HG02885 (cell line): ENCODE results near the gene ATP6V1A.
"Not testable (repeated sequence)": the region's sequence is repeated elsewhere in the genome, so short reads cannot be mapped to it uniquely, and the experiment has no call there.

Experiments used
- ATAC-seq: cut with Tn5 transposase; IDR thresholded peaks from one replicate; pipeline ENCODE4 v1.9.1; 2021; ENCODE audit warnings: mild to moderate bottlenecking; ENCODE audit not compliant: unreplicated experiment, poor library complexity

Gene ATP6V1A

GRCh38 chr3:113812854-113813253, 66.0 kb downstream of the ATP6V1A start:
- no peak for ATAC-seq

DNA sequence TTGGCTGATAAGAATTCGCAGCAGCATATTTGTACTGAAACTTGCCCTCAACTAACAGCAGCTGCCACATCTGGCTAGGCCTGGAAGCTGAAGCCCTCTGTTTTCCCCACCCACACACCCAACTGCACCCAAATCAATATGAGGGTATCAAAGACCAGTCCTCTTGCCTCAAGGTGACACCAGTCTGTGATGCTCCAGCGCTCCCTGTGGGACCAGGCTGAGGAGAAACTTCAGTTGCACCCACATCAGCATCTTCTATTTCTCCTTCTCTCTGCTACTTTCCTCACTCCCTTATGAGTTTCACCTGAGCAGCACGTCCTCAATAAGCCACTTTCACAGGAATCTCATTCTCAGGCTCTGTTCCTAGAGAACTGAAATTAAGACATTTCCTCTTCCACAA, 73.0 kb downstream of the ATP6V1A start:
- no peak for ATAC-seq

GRCh38 chr3:113825090-113825489, 78.3 kb downstream of the ATP6V1A start:
- ATAC-seq, result peak; percentile 79

GRCh38 chr3:113828600-113828999, 81.8 kb downstream of the ATP6V1A start:
- peak; percentile 37 for ATAC-seq

- ATAC-seq, result peak; percentile 17
Measured at GRCh38 chr3:113829576-113830354, 82.9 kb downstream of the ATP6V1A start.

DNA sequence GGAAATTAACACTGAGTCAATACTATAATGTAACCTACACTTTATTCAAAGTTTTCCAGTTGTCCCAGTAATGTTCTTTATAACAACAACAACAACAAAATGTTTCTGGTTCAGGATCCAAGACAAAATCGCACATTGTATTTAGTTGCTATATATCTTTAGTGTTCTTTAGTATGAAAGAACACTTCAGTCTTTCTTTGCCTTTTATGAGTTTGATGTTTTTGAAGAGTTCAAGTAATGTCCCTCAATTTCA, 84.2 kb downstream of the ATP6V1A start:
- ATAC-seq, result no peak

GRCh38 chr3:113832477-113833164, 85.8 kb downstream of the ATP6V1A start:
- peak; percentile 59 for ATAC-seq

DNA sequence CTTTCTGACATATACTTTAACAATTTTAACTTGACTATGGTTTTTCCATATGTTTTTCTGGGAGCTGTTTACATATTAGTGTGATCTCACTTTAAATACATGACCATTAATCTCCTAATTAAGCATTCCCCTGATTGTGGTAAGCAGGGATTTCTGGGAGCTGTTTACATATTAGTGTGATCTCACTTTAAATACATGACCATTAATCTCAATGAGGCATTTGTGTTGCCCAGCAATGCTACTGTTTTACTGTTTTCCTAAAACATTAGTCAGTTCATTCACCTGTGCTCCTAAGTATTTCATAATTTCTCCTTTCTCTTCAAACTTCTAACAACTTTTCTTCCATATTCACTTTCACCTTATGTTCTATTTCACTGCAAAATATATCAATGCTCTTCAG, 88.1 kb downstream of the ATP6V1A start:
- no peak for ATAC-seq

DNA sequence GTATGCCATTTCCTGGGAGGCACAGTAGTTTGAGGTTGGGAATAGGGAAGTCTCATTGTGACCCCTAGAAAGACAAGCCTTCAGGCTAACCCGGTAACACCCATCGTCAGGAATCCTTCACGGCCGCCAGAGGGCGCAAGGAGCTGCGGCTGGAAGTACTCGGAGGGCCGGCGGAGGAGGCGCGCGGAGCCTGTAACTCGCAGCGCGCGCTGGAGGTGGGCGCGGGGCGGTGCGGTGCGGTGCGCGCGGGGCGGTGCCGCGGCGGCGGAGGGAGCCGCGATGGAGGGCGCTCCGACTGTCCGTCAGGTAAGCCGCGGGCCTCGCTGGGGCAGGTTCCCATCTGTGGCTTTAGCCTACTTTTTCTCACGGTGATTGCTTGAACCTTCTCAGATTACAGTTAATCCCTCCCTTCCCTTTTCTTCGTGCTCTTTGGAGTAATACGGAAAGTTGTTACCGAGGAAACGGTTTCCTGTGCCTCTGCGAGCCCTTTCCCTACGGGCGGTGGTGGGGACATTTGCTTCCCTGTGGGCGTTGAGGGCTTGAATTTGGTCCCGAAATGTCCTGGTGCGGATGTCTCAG, 91.9 kb downstream of the ATP6V1A start, which contains the start of gene GRAMD1C:
TSS of gene GRAMD1C (plus strand) at position 158 of the 579 bp plus-strand sequence. CDS start at position 280, 122 bp downstream.
- peak; percentile 95 for ATAC-seq

- ATAC-seq, result no peak
Measured at GRCh38 chr3:113839551-113839950, 92.7 kb downstream of the ATP6V1A start.

- no peak for ATAC-seq
Measured at GRCh38 chr3:113844622-113845222, 97.9 kb downstream of the ATP6V1A start.

DNA sequence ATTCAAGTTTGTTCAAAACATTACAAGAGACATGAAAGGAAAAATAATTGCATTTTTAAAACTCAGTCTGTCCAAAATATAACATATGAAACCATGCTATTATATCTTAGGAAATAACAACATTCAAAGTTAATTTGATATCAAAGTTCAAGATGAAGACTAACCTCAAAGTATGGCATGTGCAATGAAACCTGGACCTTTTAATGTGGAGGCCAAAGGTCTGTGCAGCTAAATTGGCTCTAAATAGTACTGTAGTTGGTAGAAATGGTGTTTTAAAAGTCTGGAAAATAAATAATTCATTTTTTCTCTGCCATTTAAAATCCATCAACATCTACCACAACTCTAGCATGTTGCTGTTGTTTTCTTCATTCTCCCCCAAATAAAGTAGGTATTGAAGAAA, 100.4 kb downstream of the ATP6V1A start:
- no peak for ATAC-seq

DNA sequence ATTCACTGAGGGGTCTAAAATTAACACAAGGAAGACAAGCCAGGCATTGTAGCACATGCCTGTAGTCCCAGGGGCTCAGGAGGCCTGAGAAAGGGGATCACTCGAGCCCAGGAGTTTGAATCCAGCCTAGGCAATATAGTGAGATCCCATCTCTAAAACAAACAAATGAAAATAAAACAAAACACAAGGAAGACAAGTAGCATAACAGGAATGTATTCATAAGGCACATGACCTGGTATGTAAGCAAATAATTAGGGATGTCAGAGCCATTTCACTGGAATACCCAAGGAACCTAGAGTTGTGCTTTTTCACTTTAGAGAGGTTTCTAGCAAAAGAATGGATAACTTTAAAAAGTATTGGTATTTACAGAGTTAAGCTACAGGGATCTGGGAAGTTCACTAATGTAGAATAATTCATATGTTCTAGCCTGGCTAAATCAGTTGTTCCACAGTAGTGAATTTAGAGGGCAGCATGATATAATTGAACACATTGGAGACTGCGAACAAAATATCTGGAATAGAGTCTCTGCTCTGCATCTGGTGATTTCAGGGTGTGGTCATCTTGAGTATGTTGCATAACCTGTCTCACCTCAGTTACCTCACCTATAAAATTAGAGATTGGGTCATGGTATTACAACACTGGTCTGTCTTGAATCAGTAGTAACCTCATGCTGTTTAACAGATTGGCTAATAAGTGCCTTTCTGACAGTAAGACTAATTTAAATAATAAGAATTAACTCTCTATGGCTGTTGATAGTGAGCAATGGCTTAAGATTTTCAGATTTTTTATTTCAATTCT, 101.0 kb downstream of the ATP6V1A start:
- no peak for ATAC-seq

DNA sequence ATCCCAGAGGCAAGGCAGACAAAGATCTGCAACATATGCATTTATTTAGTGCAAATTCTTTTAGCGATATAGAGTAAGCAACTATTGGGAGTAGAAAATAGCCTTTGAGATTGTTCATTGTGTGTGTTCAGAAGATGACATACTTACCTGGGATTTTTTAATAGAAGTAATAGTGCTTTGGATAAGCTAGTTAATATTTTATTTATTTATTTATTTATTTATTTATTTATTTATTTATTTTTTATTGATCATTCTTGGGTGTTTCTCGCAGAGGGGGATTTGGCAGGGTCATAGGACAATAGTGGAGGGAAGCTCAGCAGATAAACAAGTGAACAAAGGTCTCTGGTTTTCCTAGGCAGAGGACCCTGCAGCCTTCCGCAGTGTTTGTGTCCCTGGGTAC, 102.2 kb downstream of the ATP6V1A start:
- ATAC-seq, result not testable (repeated sequence)

DNA sequence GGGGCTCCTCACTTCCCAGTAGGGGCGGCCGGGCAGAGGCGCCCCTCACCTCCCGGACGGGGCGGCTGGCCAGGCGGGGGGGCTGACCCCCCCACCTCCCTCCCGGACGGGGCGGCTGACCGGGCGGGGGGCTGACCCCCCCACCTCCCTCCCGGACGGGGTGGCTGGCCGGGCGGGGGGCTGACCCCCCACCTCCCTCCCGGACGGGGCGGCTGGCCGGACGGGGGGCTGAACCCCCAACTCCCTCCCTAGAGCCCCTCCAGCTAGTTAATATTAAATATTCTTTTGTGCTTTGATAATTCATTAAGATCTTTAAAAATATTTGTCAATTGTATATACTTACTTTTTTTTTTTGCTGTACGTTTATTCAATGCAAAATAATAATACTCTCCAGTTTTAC, 103.0 kb downstream of the ATP6V1A start:
- ATAC-seq, result not testable (repeated sequence)

DNA sequence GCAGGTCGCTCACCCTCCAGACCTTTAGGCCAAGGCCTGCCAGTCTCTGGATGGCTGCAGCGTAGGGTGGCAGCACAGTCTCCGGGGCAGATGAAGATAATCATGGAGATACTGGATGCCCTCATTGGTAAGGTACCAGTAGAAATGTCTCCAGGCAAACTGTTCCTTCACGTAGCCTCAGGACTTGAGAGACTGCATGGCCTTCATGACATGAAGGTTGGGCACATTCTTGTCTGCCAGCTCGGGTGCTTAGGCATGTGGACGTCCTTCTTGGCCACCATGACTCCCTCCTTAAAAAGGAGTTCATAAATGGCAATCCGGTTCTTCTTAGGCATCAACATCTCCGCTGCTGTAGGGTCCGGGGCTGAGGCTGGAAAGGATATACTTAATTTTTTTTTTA, 103.6 kb downstream of the ATP6V1A start:
- ATAC-seq, result not testable (repeated sequence)

- no peak for ATAC-seq
Measured at GRCh38 chr3:113852506-113852905, 105.7 kb downstream of the ATP6V1A start.
